GM03348 (cell line): ENCODE results near the gene SERPINA9.
"Not testable (repeated sequence)": the region's sequence is repeated elsewhere in the genome, so short reads cannot be mapped to it uniquely, and the experiment has no call there.

Source experiments
- DNase-seq: peaks from one replicate; pipeline ENCODE4 v3.0.0; 2012; ENCODE audit warnings: low spot score

SERPINA9 gene

DNA sequence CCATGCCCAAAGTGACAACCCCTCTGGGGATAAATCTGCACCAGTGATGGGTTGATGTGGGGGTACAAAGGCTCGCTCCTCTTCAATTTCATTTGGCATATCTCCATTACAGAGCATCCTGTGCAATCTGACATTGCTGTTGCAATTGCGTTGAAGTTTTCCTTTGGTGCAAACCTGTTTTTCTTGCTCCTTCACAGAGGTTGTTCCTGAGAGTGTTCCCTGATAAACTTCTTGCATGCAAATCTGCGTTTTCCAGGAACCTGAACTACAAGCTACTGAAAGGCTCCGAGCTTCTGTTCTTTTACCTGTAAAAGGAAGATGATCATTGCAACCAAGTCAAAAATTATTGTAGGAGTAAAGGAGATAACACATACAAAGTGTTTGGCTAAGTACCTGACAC, 49.5 kb downstream of the SERPINA9 start:
- no peak for DNase-seq

DNA sequence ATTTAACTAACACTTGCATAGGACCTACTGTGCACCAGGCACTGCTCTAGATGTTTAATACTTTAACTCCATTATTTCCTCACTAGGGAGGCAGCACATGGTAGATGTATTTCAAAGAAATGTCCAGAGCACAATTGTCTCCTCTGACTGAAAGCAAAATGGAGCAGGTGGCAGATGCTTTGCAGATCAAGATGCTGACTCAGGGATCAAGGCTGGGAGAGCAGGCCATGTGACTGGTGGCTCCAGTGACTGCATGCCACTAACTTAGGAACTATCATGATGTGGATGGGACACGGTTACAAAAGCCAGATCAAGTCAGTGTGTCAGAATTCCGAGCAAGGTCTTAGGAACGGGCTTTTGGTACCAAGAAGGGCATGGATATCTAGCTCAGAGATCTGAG, 51.6 kb downstream of the SERPINA9 start:
- no peak for DNase-seq

DNA sequence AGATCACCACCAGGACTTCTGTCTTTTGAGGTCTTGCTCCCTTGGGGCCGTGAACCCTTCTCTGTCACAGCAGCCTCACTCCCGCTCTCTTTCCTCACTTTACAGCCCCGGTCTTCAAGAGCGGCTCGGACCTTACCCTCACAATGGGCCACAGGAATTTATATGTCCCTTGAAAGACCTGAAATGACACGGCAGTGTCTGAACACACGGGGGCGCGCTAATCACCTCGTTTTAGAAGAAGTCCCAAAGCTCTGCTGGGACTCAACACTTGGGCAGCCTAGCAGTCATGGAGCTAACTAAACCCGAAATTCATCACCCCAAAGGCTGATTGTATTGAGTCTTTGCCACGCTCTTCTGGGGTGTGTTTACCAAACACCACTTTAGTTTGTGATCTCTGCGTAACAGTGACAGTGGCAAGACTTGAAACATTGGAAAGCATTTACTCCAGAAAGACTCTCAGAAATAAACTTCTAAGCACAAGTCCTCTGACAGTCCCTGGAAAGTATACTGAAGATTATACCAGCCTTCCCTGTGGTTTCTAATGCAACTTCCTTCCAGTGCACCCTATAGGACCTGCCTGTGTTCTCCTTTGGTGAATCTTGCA, 52.4 kb downstream of the SERPINA9 start:
- peak; percentile 73 for DNase-seq

DNA sequence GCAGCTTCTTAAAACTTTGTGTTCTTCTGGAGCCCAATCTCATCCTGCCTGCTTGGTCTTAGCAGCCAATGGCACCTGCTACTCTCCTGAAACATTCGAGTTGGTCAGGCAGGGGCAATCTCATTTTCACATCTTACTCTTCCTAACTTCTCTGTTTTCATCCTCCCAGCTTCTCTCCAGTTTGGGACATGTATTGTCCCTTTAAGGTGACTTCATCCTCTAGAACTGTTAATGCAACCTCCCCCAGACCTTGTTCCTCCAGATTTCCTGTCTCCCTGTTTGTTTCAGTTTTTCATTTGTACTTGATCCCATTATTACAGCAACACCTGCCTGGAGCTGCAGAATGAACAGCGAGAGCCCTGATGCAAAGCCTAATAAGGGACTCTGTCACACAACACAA, 54.7 kb downstream of the SERPINA9 start:
- DNase-seq, result no peak

DNA sequence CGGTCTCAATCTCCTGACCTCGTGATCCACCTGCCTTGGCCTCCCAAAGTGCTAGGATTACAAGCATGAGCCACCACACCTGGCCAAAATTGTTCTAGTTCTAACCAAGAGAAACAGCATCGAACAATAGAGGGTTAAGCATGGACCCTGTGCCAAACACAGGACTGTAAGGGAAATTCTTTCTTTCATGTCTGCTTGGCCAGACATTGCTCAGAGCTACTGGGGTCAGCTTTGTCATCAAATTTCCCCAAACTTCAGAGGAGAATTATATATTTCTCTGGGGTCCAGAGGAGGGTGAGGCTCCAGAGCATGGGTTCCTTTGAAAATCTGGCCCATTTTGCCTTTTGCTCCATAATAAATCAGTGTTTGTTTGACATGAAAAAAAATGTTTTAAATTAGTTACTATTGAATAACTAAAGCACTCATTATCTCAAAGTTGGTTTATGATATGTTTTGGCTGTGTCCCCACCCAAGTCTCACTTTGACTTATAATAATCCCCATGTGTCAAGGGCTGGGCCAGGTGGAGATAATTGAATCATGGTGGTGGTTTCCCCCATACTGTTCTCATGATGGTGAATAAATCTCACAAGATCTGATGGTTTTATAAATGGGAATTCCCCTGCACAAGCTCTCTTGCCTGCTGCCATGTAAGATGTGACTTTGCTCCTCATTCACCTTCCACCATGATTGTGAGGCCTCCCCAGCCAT, 58.3 kb downstream of the SERPINA9 start:
- not testable (repeated sequence) for DNase-seq
